HG03095 (cell line): ENCODE data around the gene ASB16.
A peak's percentile ranks its signal among the peaks of the same experiment; 100 is the strongest.
"Not testable (repeated sequence)": the region's sequence is repeated elsewhere in the genome, so short reads cannot be mapped to it uniquely, and the experiment has no call there.

Experiments used
- ATAC-seq: cut with Tn5 transposase; IDR thresholded peaks from one replicate; pipeline ENCODE4 v1.9.1; 2021; ENCODE audit warnings: moderate library complexity; ENCODE audit not compliant: unreplicated experiment

The ASB16 gene

GRCh38 chr17:44147812-44148211 is 22.7 kb upstream of the ASB16 start:
- ATAC-seq: no peak

- ATAC-seq: not testable (repeated sequence)
Measured at GRCh38 chr17:44149066-44149465, 21.4 kb upstream of the ASB16 start.

- ATAC-seq: no peak
Measured at GRCh38 chr17:44149750-44150329, 20.7 kb upstream of the ASB16 start.

GRCh38 chr17:44152875-44153274 is 17.6 kb upstream of the ASB16 start:
- no peak for ATAC-seq

GRCh38 chr17:44155488-44155887 is 15.0 kb upstream of the ASB16 start:
- ATAC-seq: no peak

- no peak for ATAC-seq
Measured at GRCh38 chr17:44159519-44160210, 10.8 kb upstream of the ASB16 start.

- no peak for ATAC-seq
Measured at GRCh38 chr17:44164476-44164875, 6.0 kb upstream of the ASB16 start.

- ATAC-seq: no peak
Measured at GRCh38 chr17:44167181-44167861, 3.2 kb upstream of the ASB16 start.

- no peak for ATAC-seq
Measured at GRCh38 chr17:44170135-44170498, 387 bp upstream of the ASB16 start.

- ATAC-seq: no peak
Measured at GRCh38 chr17:44171931-44172455, 1.5 kb downstream of the ASB16 start.

GRCh38 chr17:44174427-44174826 is 3.9 kb downstream of the ASB16 start:
- no peak for ATAC-seq

- no peak for ATAC-seq
Measured at GRCh38 chr17:44176257-44176656, 5.8 kb downstream of the ASB16 start.

GRCh38 chr17:44176671-44177501 is 6.4 kb downstream of the ASB16 start:
- ATAC-seq: no peak

GRCh38 chr17:44177640-44178039 is 7.1 kb downstream of the ASB16 start:
- ATAC-seq: no peak

- no peak for ATAC-seq
Measured at GRCh38 chr17:44178133-44178532, 7.6 kb downstream of the ASB16 start.

- ATAC-seq: no peak
Measured at GRCh38 chr17:44183024-44183423, 12.5 kb downstream of the ASB16 start.

- no peak for ATAC-seq
Measured at GRCh38 chr17:44184212-44184810, 13.8 kb downstream of the ASB16 start.

- peak; percentile 73 for ATAC-seq
Measured at GRCh38 chr17:44186307-44187130, 16.0 kb downstream of the ASB16 start, which contains the start of gene TMUB2. TSS of gene TMUB2 (plus strand) at chr17:44186972. CDS start at chr17:44187709, 737 bp downstream.

- ATAC-seq: peak; percentile 29
Measured at GRCh38 chr17:44187131-44187899, 16.8 kb downstream of the ASB16 start.
